Measurements from ENCODE around the gene SLMAP.

The SLMAP gene

GRCh38 chr3:57833763-57834162, 77.7 kb downstream of the SLMAP start:
- Histone ChIP-seq H3K4me3 (ENCODE audit: low read length) (no peak overlapping the region), H3K4me1 (ENCODE audit: insufficient read depth, low read length) (peaks cover 37% of the 10 kb centered on the region), H3K36me3 (ENCODE audit: insufficient read depth, low read depth, low read length) (no peaks in the 10 kb centered on the region)

GRCh38 chr3:57837686-57838085, 81.6 kb downstream of the SLMAP start:
- peaks cover 15% of the 10 kb centered on the region for H3K4me1 ChIP-seq (ENCODE audit: insufficient read depth, low read length)
- no peak overlapping the region for H3K27ac ChIP-seq (ENCODE audit: low read length)
- H3K4me3 ChIP-seq (ENCODE audit: low read length) = no peak overlapping the region
- H3K9ac ChIP-seq (ENCODE audit: low read depth, low read length) = no peak overlapping the region
- H3K36me3 ChIP-seq (ENCODE audit: insufficient read depth, low read depth, low read length) = no peaks in the 10 kb centered on the region
- no peaks in the 10 kb centered on the region for H3K27me3 ChIP-seq (ENCODE audit: insufficient read depth, low read length)
- H3K9me3 ChIP-seq (ENCODE audit: insufficient read depth, low read depth, low read length) = no peaks in the 10 kb centered on the region

More at GRCh38 chr3:57833763-57834162, 77.7 kb downstream of the SLMAP start:
- no peak overlapping the region for H3K27ac ChIP-seq (ENCODE audit: low read length)
- H3K9ac ChIP-seq (ENCODE audit: low read depth, low read length) = no peak overlapping the region
- H3K27me3 ChIP-seq (ENCODE audit: insufficient read depth, low read length) = no peaks in the 10 kb centered on the region
- no peaks in the 10 kb centered on the region for H3K9me3 ChIP-seq (ENCODE audit: insufficient read depth, low read depth, low read length)

- no peak overlapping the region for H3K4me3 ChIP-seq (ENCODE audit: low read length)
- peaks cover 7% of the 10 kb centered on the region for H3K4me1 ChIP-seq (ENCODE audit: insufficient read depth, low read length)
- no peaks in the 10 kb centered on the region for H3K36me3 ChIP-seq (ENCODE audit: insufficient read depth, low read depth, low read length)
- no peaks in the 10 kb centered on the region for H3K9me3 ChIP-seq (ENCODE audit: insufficient read depth, low read depth, low read length)
- no peak overlapping the region for H3K9ac ChIP-seq (ENCODE audit: low read depth, low read length)
- H3K27ac ChIP-seq (ENCODE audit: low read length) = no peak overlapping the region
- no peaks in the 10 kb centered on the region for H3K27me3 ChIP-seq (ENCODE audit: insufficient read depth, low read length)
Observed at GRCh38 chr3:57838627-57839026, 82.5 kb downstream of the SLMAP start.

- Histone ChIP-seq H3K36me3 (ENCODE audit: insufficient read depth, low read depth, low read length) (no peaks in the 10 kb centered on the region), H3K4me1 (ENCODE audit: insufficient read depth, low read length) (no peaks in the 10 kb centered on the region; the same call in 1 of the 2 replicates), H3K27me3 (ENCODE audit: insufficient read depth, low read length) (no peaks in the 10 kb centered on the region), H3K4me3 (ENCODE audit: low read length) (no peak overlapping the region), H3K27ac (ENCODE audit: low read length) (no peak overlapping the region), H3K9me3 (ENCODE audit: insufficient read depth, low read depth, low read length) (no peaks in the 10 kb centered on the region), H3K9ac (ENCODE audit: low read depth, low read length) (no peak overlapping the region)
Observed at GRCh38 chr3:57840473-57840872, 84.4 kb downstream of the SLMAP start.

GRCh38 chr3:57841818-57842217, 85.7 kb downstream of the SLMAP start:
- H3K9ac ChIP-seq (ENCODE audit: low read depth, low read length) = no peak overlapping the region
- no peaks in the 10 kb centered on the region for H3K36me3 ChIP-seq (ENCODE audit: insufficient read depth, low read depth, low read length)

GRCh38 chr3:57848177-57848738, 92.1 kb downstream of the SLMAP start:
- no peak overlapping the region for H3K27ac ChIP-seq (ENCODE audit: low read length)
- H3K4me1 ChIP-seq (ENCODE audit: insufficient read depth, low read length) = no peaks in the 10 kb centered on the region
- no peak overlapping the region for H3K4me3 ChIP-seq (ENCODE audit: low read length)
- H3K9me3 ChIP-seq (ENCODE audit: insufficient read depth, low read depth, low read length) = no peaks in the 10 kb centered on the region
- H3K27me3 ChIP-seq (ENCODE audit: insufficient read depth, low read length) = no peaks in the 10 kb centered on the region
- H3K9ac ChIP-seq (ENCODE audit: low read depth, low read length) = no peak overlapping the region
- no peaks in the 10 kb centered on the region for H3K36me3 ChIP-seq (ENCODE audit: insufficient read depth, low read depth, low read length)

More at GRCh38 chr3:57841818-57842217, 85.7 kb downstream of the SLMAP start:
- Histone ChIP-seq H3K4me1 (ENCODE audit: insufficient read depth, low read length) (no peaks in the 10 kb centered on the region; the same call in 1 of the 2 replicates), H3K4me3 (ENCODE audit: low read length) (no peak overlapping the region), H3K27me3 (ENCODE audit: insufficient read depth, low read length) (no peaks in the 10 kb centered on the region), H3K9me3 (ENCODE audit: insufficient read depth, low read depth, low read length) (no peaks in the 10 kb centered on the region), H3K27ac (ENCODE audit: low read length) (no peak overlapping the region)

- Histone ChIP-seq H3K27ac (ENCODE audit: low read length) (no peak overlapping the region), H3K4me1 (ENCODE audit: insufficient read depth, low read length) (no peaks in the 10 kb centered on the region), H3K27me3 (ENCODE audit: insufficient read depth, low read length) (no peaks in the 10 kb centered on the region), H3K9ac (ENCODE audit: low read depth, low read length) (no peak overlapping the region), H3K9me3 (ENCODE audit: insufficient read depth, low read depth, low read length) (no peaks in the 10 kb centered on the region), H3K36me3 (ENCODE audit: insufficient read depth, low read depth, low read length) (no peaks in the 10 kb centered on the region), H3K4me3 (ENCODE audit: low read length) (no peak overlapping the region)
Observed at GRCh38 chr3:57851304-57851703, 95.2 kb downstream of the SLMAP start.

- Histone ChIP-seq H3K27me3 (ENCODE audit: insufficient read depth, low read length) (no peaks in the 10 kb centered on the region), H3K4me1 (ENCODE audit: insufficient read depth, low read length) (no peaks in the 10 kb centered on the region), H3K36me3 (ENCODE audit: insufficient read depth, low read depth, low read length) (peaks cover 11% of the 10 kb centered on the region), H3K9ac (ENCODE audit: low read depth, low read length) (no peak overlapping the region), H3K9me3 (ENCODE audit: insufficient read depth, low read depth, low read length) (no peaks in the 10 kb centered on the region), H3K27ac (ENCODE audit: low read length) (no peak overlapping the region), H3K4me3 (ENCODE audit: low read length) (no peak overlapping the region)
Observed at GRCh38 chr3:57852896-57853295, 96.8 kb downstream of the SLMAP start.

- Histone ChIP-seq H3K9ac (ENCODE audit: low read depth, low read length) (no peak overlapping the region), H3K9me3 (ENCODE audit: insufficient read depth, low read depth, low read length) (no peaks in the 10 kb centered on the region), H3K27ac (ENCODE audit: low read length) (no peak overlapping the region), H3K36me3 (ENCODE audit: insufficient read depth, low read depth, low read length) (peaks cover 25% of the 10 kb centered on the region), H3K4me1 (ENCODE audit: insufficient read depth, low read length) (no peaks in the 10 kb centered on the region), H3K27me3 (ENCODE audit: insufficient read depth, low read length) (no peaks in the 10 kb centered on the region), H3K4me3 (ENCODE audit: low read length) (no peak overlapping the region)
Observed at GRCh38 chr3:57855281-57855680, 99.2 kb downstream of the SLMAP start.

GRCh38 chr3:57855943-57856342, 99.8 kb downstream of the SLMAP start:
- Histone ChIP-seq H3K9ac (ENCODE audit: low read depth, low read length) (no peak overlapping the region), H3K36me3 (ENCODE audit: insufficient read depth, low read depth, low read length) (peaks cover 29% of the 10 kb centered on the region), H3K4me3 (ENCODE audit: low read length) (no peak overlapping the region), H3K27ac (ENCODE audit: low read length) (no peak overlapping the region), H3K4me1 (ENCODE audit: insufficient read depth, low read length) (no peaks in the 10 kb centered on the region), H3K9me3 (ENCODE audit: insufficient read depth, low read depth, low read length) (no peaks in the 10 kb centered on the region), H3K27me3 (ENCODE audit: insufficient read depth, low read length) (no peaks in the 10 kb centered on the region)

- H3K36me3 ChIP-seq (ENCODE audit: insufficient read depth, low read depth, low read length) = peaks cover 35% of the 10 kb centered on the region
- no peak overlapping the region for H3K9ac ChIP-seq (ENCODE audit: low read depth, low read length)
- no peaks in the 10 kb centered on the region for H3K4me1 ChIP-seq (ENCODE audit: insufficient read depth, low read length)
- H3K27ac ChIP-seq (ENCODE audit: low read length) = no peak overlapping the region
- no peak overlapping the region for H3K4me3 ChIP-seq (ENCODE audit: low read length)
- no peaks in the 10 kb centered on the region for H3K9me3 ChIP-seq (ENCODE audit: insufficient read depth, low read depth, low read length)
- no peaks in the 10 kb centered on the region for H3K27me3 ChIP-seq (ENCODE audit: insufficient read depth, low read length)
Observed at GRCh38 chr3:57856675-57857074, 100.6 kb downstream of the SLMAP start.

GRCh38 chr3:57862894-57863293, 106.8 kb downstream of the SLMAP start:
- H3K9ac ChIP-seq (ENCODE audit: low read depth, low read length) = no peak overlapping the region
- no peak overlapping the region for H3K27ac ChIP-seq (ENCODE audit: low read length)
- H3K4me3 ChIP-seq (ENCODE audit: low read length) = no peak overlapping the region
- no peaks in the 10 kb centered on the region for H3K4me1 ChIP-seq (ENCODE audit: insufficient read depth, low read length)
- no peaks in the 10 kb centered on the region for H3K27me3 ChIP-seq (ENCODE audit: insufficient read depth, low read length)
- peaks cover 62% of the 10 kb centered on the region for H3K36me3 ChIP-seq (ENCODE audit: insufficient read depth, low read depth, low read length)
- no peaks in the 10 kb centered on the region for H3K9me3 ChIP-seq (ENCODE audit: insufficient read depth, low read depth, low read length)

Measured in iPS-20b (cell line).